SKM-1 (cell line): ENCODE measurements around the gene ITGB3BP.
"Not testable (repeated sequence)": the region's sequence is repeated elsewhere in the genome, so short reads cannot be mapped to it uniquely, and the experiment has no call there.

Experiments used
- DNase-seq: peaks from one replicate; lab custom pipeline; 2025; ENCODE audit not compliant: unreplicated experiment; lab: John Stamatoyannopoulos, UW

ITGB3BP gene

GRCh38 chr1:63423649-63424048, 99.4 kb downstream of the ITGB3BP start:
- DNase-seq, result no peak

DNA sequence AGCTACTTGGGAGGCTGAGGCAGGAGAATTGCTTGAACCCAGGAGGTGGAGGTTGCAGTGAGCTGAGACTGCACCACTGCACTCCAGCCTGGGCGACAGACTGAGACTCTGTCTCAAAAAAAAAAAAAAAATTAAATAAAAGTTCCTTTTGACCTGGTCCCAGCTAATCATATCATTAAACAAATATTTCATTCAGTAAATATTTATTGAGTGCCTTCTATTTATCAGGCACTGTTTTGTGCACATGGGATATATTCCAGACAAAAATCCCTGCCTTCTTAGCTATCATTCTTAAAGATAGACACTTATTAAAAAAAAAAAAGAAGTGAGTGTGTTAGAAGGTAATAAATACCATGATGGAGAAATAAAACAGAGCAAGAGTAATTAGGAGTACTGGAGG, 102.3 kb downstream of the ITGB3BP start:
- not testable (repeated sequence) for DNase-seq

DNA sequence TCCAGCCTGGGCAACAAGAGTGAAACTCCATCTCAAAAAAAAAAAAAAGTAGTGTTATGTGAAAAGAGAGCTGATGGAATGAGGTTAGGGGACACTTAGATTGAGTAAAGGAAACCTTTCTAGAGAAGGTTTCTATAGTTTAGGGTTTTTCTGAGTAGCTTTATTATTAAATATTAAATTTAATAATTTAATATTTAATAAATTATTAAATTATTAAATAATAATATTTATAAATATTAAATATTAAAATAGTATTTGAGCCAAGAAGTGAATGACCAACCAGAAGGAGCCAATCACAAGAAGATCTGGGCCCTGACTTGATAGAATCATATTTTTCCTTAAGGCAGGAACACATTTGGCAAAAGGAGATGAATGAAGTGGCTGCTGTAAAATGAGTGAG, 104.9 kb downstream of the ITGB3BP start:
- no peak for DNase-seq

- no peak for DNase-seq
Observed at GRCh38 chr1:63414691-63415365, 108.2 kb downstream of the ITGB3BP start.

DNA sequence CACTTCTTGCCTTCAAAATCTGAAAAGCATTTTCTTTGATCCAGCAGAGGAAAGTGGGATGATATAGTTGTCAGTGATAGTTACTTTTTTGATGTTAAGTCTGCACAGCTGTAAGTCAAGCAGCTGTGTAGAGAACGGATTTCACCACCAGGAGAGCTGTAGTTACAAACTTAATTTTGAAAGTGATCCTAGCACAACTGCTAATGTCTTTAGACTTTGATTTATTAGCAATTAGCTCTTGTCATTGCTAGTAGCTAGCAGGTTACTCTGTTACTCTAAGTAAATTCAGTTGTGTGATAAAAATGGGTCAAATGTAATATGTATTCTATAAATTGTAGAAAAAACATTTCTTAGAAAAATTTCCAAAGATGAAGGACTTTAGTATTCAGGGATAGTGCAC, 109.6 kb downstream of the ITGB3BP start:
- no peak for DNase-seq

DNA sequence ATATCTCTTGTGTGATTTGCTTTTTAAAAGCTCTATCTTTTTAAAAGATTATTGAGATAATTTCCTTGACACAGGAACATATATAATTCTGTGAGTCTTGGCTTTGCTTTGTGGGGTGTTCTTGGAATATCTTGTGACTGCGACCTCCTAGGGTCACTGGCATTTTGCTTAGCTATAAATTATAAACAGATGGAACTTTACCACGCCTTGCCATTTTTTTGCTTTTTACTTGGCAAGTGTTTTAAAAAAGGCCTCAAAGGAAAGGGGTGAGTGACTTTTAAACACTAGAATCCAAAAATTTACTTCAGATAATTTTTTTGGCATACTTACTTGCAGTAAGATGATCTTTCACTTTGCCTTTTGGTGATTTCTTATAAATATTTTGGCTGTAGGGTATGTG, 112.0 kb downstream of the ITGB3BP start:
- DNase-seq, result no peak

DNA sequence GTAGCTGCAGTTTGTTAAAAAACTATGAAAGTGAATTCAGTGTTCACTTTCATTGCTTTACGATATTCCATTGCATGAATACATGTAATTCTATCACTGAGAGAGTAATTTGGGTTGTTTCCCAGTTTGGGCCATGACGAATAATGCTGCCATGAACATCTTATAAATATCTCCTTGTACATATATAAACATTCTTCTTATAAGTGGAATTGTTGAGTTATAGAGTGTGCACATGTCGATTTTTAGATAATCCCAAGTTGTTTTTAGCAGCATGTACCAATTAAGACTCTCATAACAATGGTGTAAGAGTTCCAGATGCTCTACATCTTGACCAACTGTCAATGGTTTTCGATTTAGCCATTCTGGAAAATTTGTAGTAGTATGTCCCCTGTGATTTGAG, 114.7 kb downstream of the ITGB3BP start:
- DNase-seq, result no peak

- DNase-seq, result no peak
Observed at GRCh38 chr1:63407002-63407401, 116.0 kb downstream of the ITGB3BP start.

GRCh38 chr1:63405987-63406386, 117.0 kb downstream of the ITGB3BP start:
- no peak for DNase-seq

- no peak for DNase-seq
Observed at GRCh38 chr1:63405021-63405420, 118.0 kb downstream of the ITGB3BP start.

GRCh38 chr1:63403386-63403785, 119.6 kb downstream of the ITGB3BP start:
- DNase-seq, result no peak

DNA sequence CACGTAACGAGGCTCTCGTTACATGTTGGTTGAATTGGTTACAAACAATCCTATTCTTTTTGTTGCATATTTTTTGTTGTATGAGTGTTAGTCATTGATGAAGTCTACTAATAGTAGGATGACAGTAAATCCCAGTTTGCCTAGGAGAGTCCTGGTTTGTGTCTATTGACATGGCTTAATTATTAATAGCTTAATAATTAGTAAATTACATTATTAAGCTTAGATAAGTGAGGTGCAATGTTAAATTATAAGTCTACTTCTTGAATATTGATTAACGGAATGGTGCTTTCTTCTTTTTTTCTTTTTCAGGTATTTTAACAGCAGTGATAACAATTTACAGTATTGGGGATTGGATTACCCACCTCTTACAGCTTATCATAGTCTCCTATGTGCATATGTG, 121.1 kb downstream of the ITGB3BP start:
- no peak for DNase-seq
